Retinal pigment epithelial cell (primary cell): ENCODE data around the gene HDHD3.

Experiments used
- DNase-seq: peaks from one replicate; pipeline ENCODE4 v3.0.0-alpha.2; 2010; ENCODE audit warnings: low read depth
- H3K4me3 ChIP-seq: 2 replicates; pipeline ENCODE4 v1.5.1; 2011; ENCODE audit warnings: mild to moderate bottlenecking, low read length, control low read depth, moderate library complexity
- CTCF ChIP-seq: conservative IDR thresholded peaks from 2 replicates; pipeline ENCODE4 v1.5.1; 2011; ENCODE audit warnings: low read depth, low read length, control low read depth, inconsistent platforms

HDHD3 gene

DNA sequence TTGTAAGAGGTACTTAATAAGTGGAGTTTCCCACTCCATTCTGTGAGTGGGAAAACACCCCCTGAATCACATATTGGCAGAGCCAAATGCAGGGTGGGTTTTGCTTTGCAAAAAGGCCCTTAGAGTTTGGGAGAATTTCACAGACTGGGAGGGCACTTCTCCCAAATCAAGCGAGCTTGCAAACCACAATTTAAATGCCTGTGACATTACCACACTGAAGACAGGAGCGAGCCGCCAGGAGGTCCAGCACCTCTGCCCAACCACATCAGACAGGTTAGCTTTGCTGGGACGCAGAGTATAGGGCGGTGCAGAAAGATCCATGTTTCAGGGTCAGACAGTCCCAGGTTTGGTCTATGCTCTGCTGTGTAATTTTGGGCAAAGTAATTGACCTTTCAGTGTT lies 22.0 kb upstream of the HDHD3 start:
- TF ChIP-seq CTCF: no peak
- DNase-seq: no peak
- H3K4me3 ChIP-seq: no peak overlapping the region

DNA sequence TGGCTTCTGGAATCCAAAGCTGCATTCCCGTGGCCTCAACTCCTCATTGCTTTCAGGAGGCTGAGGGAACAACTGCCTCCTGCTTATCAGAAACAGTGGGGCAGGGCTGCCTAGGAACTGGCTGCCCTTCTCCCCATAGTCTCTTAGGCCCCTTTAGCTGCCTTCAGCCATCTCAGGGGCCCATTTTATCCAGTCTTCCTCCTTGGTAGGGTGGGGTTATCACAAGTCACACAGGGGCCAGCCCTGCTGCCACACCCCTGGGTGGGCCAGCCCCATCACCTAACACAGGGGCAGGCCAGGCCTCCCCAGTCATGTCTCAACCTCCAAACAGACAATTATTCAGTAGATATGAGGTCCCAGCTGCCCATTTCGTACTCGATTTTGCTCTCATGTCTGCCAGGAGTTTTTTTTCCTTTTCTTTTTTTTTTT lies 20.4 kb upstream of the HDHD3 start:
- H3K4me3 ChIP-seq: no peak overlapping the region
- no peak for DNase-seq

DNA sequence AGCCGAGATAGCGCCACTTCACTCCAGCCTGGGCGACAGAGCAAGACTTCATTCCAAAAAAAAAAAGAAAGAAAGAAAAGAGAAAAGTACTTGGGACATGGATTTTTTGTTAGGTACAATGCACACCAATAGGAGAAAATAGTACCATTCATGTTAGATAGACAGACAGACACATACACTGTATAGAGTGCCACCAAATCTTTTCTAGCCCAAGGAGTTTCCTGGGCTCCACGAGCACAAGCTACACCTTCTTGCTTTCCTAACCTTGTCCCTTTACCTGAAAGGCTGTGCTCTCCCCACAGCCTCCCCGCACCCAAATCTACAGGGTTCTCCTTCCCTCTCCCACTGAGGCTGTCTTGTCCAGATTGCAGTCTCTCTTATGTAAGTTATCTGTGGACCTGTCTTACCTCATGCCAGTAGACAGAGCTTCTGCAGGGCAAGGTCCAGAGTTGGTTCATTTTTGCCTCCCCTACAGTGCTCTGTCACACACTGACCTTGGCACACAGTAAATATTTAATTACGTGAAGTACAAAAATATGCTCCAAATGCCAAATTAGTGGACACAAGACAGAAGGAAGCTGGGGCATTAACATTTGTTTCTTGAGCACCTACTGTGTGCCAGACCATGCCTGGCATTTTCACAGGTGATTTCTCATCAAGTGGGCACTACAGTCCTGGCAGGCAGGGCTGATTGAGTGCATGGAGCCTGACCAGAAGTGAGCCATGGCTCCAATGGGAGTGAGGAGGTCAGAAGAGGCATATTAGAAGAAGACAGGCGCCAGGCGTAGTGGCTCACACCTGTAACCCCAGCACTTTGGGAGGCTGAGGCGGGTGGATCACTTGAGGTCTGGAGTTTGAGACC lies 18.4 kb upstream of the HDHD3 start:
- TF ChIP-seq CTCF: no peak
- no peak overlapping the region for H3K4me3 ChIP-seq

More for the DNA sequence above, 20.4 kb upstream of the HDHD3 start:
- no peak for TF ChIP-seq CTCF

DNA sequence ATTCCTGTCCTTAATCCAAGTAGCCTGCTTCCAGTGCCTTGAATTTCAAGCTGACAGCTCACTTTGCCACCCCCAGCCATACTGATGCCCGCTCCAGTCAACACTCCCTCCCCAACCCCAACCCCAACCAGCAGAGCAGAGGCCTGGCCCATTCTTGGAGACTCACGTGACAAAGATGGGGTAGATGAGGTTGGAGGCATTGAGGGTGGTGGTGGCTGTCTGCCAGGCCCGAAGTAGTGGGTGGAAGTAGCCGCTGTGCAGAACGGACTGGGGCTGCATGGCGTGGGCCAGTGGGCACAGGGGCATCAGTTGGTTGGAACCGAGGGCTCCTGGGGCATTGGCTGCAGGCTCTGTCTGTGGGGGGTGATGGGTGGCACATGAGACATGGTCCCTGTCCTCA lies 16.5 kb upstream of the HDHD3 start:
- TF ChIP-seq CTCF: no peak
- no peak overlapping the region for H3K4me3 ChIP-seq
- DNase-seq: no peak

More for the DNA sequence above, 18.4 kb upstream of the HDHD3 start:
- no peak for DNase-seq

GRCh38 chr9:113391917-113392316 lies 15.1 kb upstream of the HDHD3 start:
- no peak for TF ChIP-seq CTCF
- DNase-seq: no peak
- H3K4me3 ChIP-seq: no peak overlapping the region

GRCh38 chr9:113390192-113390960 lies 13.6 kb upstream of the HDHD3 start:
- DNase-seq: no peak
- H3K4me3 ChIP-seq: no peak overlapping the region
- TF ChIP-seq CTCF: no peak
